Esophagus squamous epithelium (tissue), 5 donors: ENCODE data around the gene PRRG1. TPM values are rescaled to one million over a fixed set of nuclear protein-coding genes. Genes with fewer than 3 reads are reported as not detected.

Experiments used
- DNase-seq: peaks from one replicate; lab custom pipeline; 2025; lab: John Stamatoyannopoulos, UW
- H3K27ac ChIP-seq, 4 donors: fragments of 200-600 bp; sonication (generic); one replicate each; pipeline ENCODE4 v1.5.1; 2016 to 2019; ENCODE audit warnings: mild to moderate bottlenecking in 1 of 4
- H3K27me3 ChIP-seq, 4 donors: fragments of 200-600 bp; sonication (generic); 1 replicate in 3 of 4; 2 replicates in 1 of 4; pipeline versions ENCODE4 v1.5.1 to v1.6.0; 2017 to 2021; ENCODE audit warnings: antibody characterized with exemption in 1 of 4
- H3K36me3 ChIP-seq, 3 donors: fragments of 200-600 bp; sonication (generic); one replicate each; pipeline ENCODE4 v1.5.1; 2016 to 2019
- H3K4me1 ChIP-seq, 3 donors: fragments of 200-600 bp; sonication (generic); one replicate each; pipeline ENCODE4 v1.5.1; 2017 to 2019
- H3K4me3 ChIP-seq, 4 donors: fragments of 200-600 bp; sonication (generic); 1 replicate in 3 of 4; 2 replicates in 1 of 4; pipeline ENCODE4 v1.5.1; 2016 to 2019; ENCODE audit warnings: mild to moderate bottlenecking in 2 of 4, moderate library complexity in 1 of 4
- H3K9me3 ChIP-seq, 3 donors: fragments of 200-600 bp; sonication (generic); one replicate each; pipeline ENCODE4 v1.5.1; 2016 to 2019
- CTCF ChIP-seq, 6 experiments: fragments of 450-650 bp in 4 of 6; fragments of 200-600 bp in 2 of 6; sonication (generic) in 2 of 6; IDR thresholded peaks; one replicate each; pipeline ENCODE4 v1.5.1; 2016 to 2019; ENCODE audit warnings: antibody characterized with exemption in 6 of 6, mild to moderate bottlenecking in 4 of 6, moderate library complexity in 4 of 6
- POLR2A ChIP-seq, 4 donors: fragments of 450-650 bp; IDR thresholded peaks; one replicate each; pipeline ENCODE4 v1.6.1; 2017; ENCODE audit warnings: antibody characterized with exemption in 4 of 4, mild to moderate bottlenecking in 4 of 4, moderate library complexity in 3 of 4
- WGBS, 2 donors: methylation state at CpG; one replicate each; pipeline ENCODE4 v1.1.5; 2018; 5-methylcytosine and 5-hydroxymethylcytosine counted together
- intact Hi-C: fragments of 100-400 bp; cut with DNase I; formaldehyde crosslinking; loops from one replicate; pipeline ENCODE4 v1.15.0; 2022
- total RNA-seq, 4 donors: library from RNA; depleted of rRNA; stranded (reverse); fragments of >200 nt; gene quantifications; one replicate each; pipeline ENCODE4 v1.1.0, GENCODE V29; 2016
- donor health status: DM: yes; HTN: yes; CAD: no.

Gene PRRG1
- total RNA-seq, 4 donors from 2014 or later = 4.4 to 11.9 (median 7.0) TPM

- Histone ChIP-seq H3K27ac (no peak overlapping the region), H3K9me3 (no peaks in the 10 kb centered on the region), H3K36me3 (no peaks in the 10 kb centered on the region), H3K4me3 (no peak overlapping the region), H3K27me3 (no peaks in the 10 kb centered on the region), H3K4me1 (peaks cover 0 to 17% (median 0%) of the 10 kb centered on the region in 3 donors)
- TF ChIP-seq POLR2A (IDR thresholded peaks at IDR 0.05) (no peak), CTCF (IDR thresholded peaks at IDR 0.05) (no peak)
- DNase-seq = no peak
- intact Hi-C loops = no loop called here
These were observed 34.1 kb downstream of the PRRG1 start for GRCh38 chrX:37383313-37383712.

- intact Hi-C loops = no loop called here
- H3K36me3 ChIP-seq = no peaks in the 10 kb centered on the region
- no peak overlapping the region for H3K27ac ChIP-seq
- whole genome bisulfite sequencing, 2 donors = 82% methylated on average over 3 of the region's 4 CpGs; no CpG with 5 or more reads in 1 of the 2 donors
- no peak for TF ChIP-seq POLR2A (IDR thresholded peaks at IDR 0.05)
- TF ChIP-seq CTCF (IDR thresholded peaks at IDR 0.05) = no peak
- DNase-seq = no peak
- peaks cover 0 to 3% (median 0%) of the 10 kb centered on the region in 3 donors for H3K9me3 ChIP-seq
- H3K4me3 ChIP-seq = no peak overlapping the region
- no peaks in the 10 kb centered on the region for H3K27me3 ChIP-seq
- H3K4me1 ChIP-seq = no peaks in the 10 kb centered on the region
These were observed 39.2 kb downstream of the PRRG1 start for GRCh38 chrX:37388413-37388812.

- DNase-seq = no peak
- TF ChIP-seq POLR2A (IDR thresholded peaks at IDR 0.05) (no peak), CTCF (IDR thresholded peaks at IDR 0.05) (no peak)
- intact Hi-C loops = no loop called here
These were observed 56.8 kb downstream of the PRRG1 start for GRCh38 chrX:37405956-37406355.

GRCh38 chrX:37407736-37408135, 58.6 kb downstream of the PRRG1 start:
- 91 to 97% methylated on average over 3 to 4 of the region's 4 CpGs for WGBS, 2 donors
- intact Hi-C loops = no loop called here
- H3K27me3 ChIP-seq = no peaks in the 10 kb centered on the region
- no peak overlapping the region for H3K4me3 ChIP-seq
- no peaks in the 10 kb centered on the region for H3K36me3 ChIP-seq
- H3K9me3 ChIP-seq = no peaks in the 10 kb centered on the region
- no peak for DNase-seq
- no peaks in the 10 kb centered on the region for H3K4me1 ChIP-seq
- H3K27ac ChIP-seq = no peak overlapping the region
- no peak for TF ChIP-seq POLR2A (IDR thresholded peaks at IDR 0.05)
- no peak for TF ChIP-seq CTCF (IDR thresholded peaks at IDR 0.05)

More at GRCh38 chrX:37405956-37406355, 56.8 kb downstream of the PRRG1 start:
- Histone ChIP-seq H3K27ac (no peak overlapping the region), H3K4me3 (no peak overlapping the region), H3K9me3 (no peaks in the 10 kb centered on the region), H3K36me3 (no peaks in the 10 kb centered on the region), H3K4me1 (no peaks in the 10 kb centered on the region), H3K27me3 (no peaks in the 10 kb centered on the region)
- 43 to 71% methylated on average over 1 of the region's 1 CpG for WGBS, 2 donors

GRCh38 chrX:37409278-37409677, 60.1 kb downstream of the PRRG1 start:
- no peak for TF ChIP-seq CTCF (IDR thresholded peaks at IDR 0.05)
- no peak for TF ChIP-seq POLR2A (IDR thresholded peaks at IDR 0.05)
- no peaks in the 10 kb centered on the region for H3K4me1 ChIP-seq
- WGBS, 2 donors = 65 to 74% methylated on average over 2 of the region's 2 CpGs
- H3K27ac ChIP-seq = no peak overlapping the region
- no peak overlapping the region for H3K4me3 ChIP-seq
- intact Hi-C loops = no loop called here
- no peak for DNase-seq
- no peaks in the 10 kb centered on the region for H3K9me3 ChIP-seq
- no peaks in the 10 kb centered on the region for H3K36me3 ChIP-seq
- H3K27me3 ChIP-seq = no peaks in the 10 kb centered on the region
